Chondrocyte (in vitro differentiated cells): ENCODE results near the gene PIEZO2. TPM values are rescaled to one million over a fixed set of nuclear protein-coding genes. Genes with fewer than 3 reads are reported as not detected.
A peak's percentile ranks its signal among the peaks of the same experiment; 100 is the strongest.

ENCODE experiments used
- DNase-seq: peaks from one replicate; pipeline ENCODE4 v3.0.0; 2021; ENCODE audit warnings: mixed read lengths, low spot score
- H3K27ac Mint-ChIP-seq: one replicate; pipeline ENCODE4 v1.8.0; 2021; ENCODE audit warnings: mild to moderate bottlenecking, moderate library complexity, mixed read lengths; ENCODE audit not compliant: unreplicated experiment
- H3K27me3 Mint-ChIP-seq: 2 replicates; pipeline ENCODE4 v1.8.0; 2021; ENCODE audit warnings: low read depth, mixed read lengths
- H3K36me3 Mint-ChIP-seq: 2 replicates; pipeline ENCODE4 v1.8.0; 2021; ENCODE audit warnings: low read depth, mixed read lengths
- H3K4me1 Mint-ChIP-seq: 2 replicates; pipeline ENCODE4 v1.8.0; 2021; ENCODE audit warnings: low read depth, mild to moderate bottlenecking, mixed read lengths
- H3K4me3 Mint-ChIP-seq: one replicate; pipeline ENCODE4 v1.8.0; 2021; ENCODE audit warnings: mild to moderate bottlenecking, moderate library complexity, mixed read lengths; ENCODE audit not compliant: unreplicated experiment
- H3K9me3 Mint-ChIP-seq: 2 replicates; pipeline ENCODE4 v1.8.0; 2021; ENCODE audit warnings: low read depth, mixed read lengths
- total RNA-seq: library from RNA; stranded (reverse); gene quantifications from 3 replicates; pipeline ENCODE4 v1.2.1, GENCODE V29; 2021
- TF ChIP-seq, protein P1 (sequence below): fragments of 200-600 bp; sonication (generic); IDR thresholded peaks from 2 replicates; pipeline ENCODE4 v1.5.0; 2021; ENCODE audit warnings: antibody characterized with exemption, mild to moderate bottlenecking, moderate library complexity

PIEZO2 gene
- total RNA-seq, 1 donor from 2014 or later = 142 TPM

GRCh38 chr18:10727477-10727876 lies 421.9 kb downstream of the PIEZO2 start:
- DNase-seq = no peak
- H3K9me3 Mint-ChIP-seq = no peaks in the 10 kb centered on the region
- no peaks in the 10 kb centered on the region for H3K27me3 Mint-ChIP-seq
- peaks cover 5% of the 10 kb centered on the region for H3K4me1 Mint-ChIP-seq
- H3K4me3 Mint-ChIP-seq = no peak overlapping the region
- H3K36me3 Mint-ChIP-seq = peaks cover 37% of the 10 kb centered on the region
- TF ChIP-seq, protein P1, sequence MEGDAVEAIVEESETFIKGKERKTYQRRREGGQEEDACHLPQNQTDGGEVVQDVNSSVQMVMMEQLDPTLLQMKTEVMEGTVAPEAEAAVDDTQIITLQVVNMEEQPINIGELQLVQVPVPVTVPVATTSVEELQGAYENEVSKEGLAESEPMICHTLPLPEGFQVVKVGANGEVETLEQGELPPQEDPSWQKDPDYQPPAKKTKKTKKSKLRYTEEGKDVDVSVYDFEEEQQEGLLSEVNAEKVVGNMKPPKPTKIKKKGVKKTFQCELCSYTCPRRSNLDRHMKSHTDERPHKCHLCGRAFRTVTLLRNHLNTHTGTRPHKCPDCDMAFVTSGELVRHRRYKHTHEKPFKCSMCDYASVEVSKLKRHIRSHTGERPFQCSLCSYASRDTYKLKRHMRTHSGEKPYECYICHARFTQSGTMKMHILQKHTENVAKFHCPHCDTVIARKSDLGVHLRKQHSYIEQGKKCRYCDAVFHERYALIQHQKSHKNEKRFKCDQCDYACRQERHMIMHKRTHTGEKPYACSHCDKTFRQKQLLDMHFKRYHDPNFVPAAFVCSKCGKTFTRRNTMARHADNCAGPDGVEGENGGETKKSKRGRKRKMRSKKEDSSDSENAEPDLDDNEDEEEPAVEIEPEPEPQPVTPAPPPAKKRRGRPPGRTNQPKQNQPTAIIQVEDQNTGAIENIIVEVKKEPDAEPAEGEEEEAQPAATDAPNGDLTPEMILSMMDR = no peak
- peak overlapping the region; percentile 12 for H3K27ac Mint-ChIP-seq

GRCh38 chr18:10726198-10727068 lies 422.9 kb downstream of the PIEZO2 start:
- TF ChIP-seq, protein P1 = no peak
- no peak for DNase-seq
- Mint-ChIP-seq H3K4me3 (no peak overlapping the region), H3K36me3 (peaks cover 38% of the 10 kb centered on the region), H3K9me3 (no peaks in the 10 kb centered on the region), H3K27ac (no peak overlapping the region), H3K4me1 (peaks cover 5% of the 10 kb centered on the region), H3K27me3 (no peaks in the 10 kb centered on the region)

DNA sequence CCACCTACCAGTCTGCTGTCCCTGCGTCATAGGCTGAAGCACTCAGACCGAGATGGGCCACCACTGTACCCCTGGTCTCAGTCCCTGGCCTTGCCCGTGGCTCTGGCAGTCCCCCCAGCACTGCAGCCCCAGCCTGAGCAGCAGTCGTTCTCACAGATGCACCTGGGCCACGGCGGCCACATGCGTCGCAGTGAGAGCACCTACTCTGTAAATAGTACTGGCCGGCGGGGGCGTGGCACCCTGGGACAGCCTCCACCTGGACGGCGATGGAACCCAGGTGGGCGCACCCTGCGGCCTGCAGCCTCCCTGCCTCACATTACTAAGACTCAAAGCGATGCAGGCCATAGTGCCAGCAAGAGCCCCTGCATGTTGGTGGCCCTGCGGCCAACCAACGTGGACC lies 424.7 kb downstream of the PIEZO2 start:
- TF ChIP-seq, protein P1 = no peak
- Mint-ChIP-seq H3K27me3 (no peaks in the 10 kb centered on the region), H3K4me3 (no peak overlapping the region), H3K36me3 (peaks cover 31% of the 10 kb centered on the region), H3K4me1 (peaks cover 5% of the 10 kb centered on the region), H3K9me3 (no peaks in the 10 kb centered on the region), H3K27ac (no peak overlapping the region)
- DNase-seq = no peak

DNA sequence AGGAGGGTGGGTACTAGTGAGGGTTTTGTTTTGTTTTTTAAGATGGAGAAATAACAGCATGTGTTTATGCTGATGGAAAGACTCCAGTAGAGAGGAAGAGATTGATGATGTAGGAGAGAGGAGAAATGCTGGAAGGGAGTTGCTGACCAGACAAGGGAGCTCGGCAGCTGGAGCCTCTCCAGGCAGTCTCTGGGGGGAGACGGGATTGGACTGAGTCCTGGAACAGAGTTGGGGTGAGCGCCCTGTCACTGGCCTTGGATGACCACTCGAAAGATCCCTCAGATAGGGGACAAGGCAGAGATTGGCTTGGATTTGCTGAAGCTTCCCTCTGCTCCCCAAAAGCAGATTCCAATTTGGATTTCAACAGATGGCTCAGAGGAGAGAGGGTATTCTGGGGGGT lies 425.9 kb downstream of the PIEZO2 start:
- TF ChIP-seq, protein P1 = no peak
- Mint-ChIP-seq H3K27me3 (no peaks in the 10 kb centered on the region), H3K9me3 (no peaks in the 10 kb centered on the region), H3K36me3 (peaks cover 27% of the 10 kb centered on the region), H3K27ac (peak overlapping the region; percentile 3), H3K4me3 (no peak overlapping the region), H3K4me1 (peaks cover 5% of the 10 kb centered on the region)
- no peak for DNase-seq

DNA sequence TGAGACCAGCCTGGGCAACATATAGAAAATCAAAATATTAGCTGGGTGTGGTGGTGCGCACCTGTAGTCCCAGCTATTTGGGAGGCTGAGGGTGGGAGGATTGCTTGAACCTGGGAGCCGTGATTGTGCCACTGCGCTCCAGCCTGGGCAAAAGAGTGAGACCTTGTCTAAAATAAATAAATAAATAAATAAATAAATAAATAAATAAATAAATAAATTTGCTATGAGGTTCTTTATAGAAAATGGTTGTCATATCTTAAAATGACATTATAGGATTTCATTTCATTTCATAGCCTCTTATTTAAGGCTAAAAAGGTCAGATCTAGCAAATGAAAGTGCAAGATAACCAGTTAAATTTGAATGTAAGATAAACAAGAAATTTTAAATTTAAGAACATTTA lies 430.6 kb downstream of the PIEZO2 start:
- Mint-ChIP-seq H3K27me3 (no peaks in the 10 kb centered on the region), H3K4me3 (no peak overlapping the region), H3K36me3 (peaks cover 21% of the 10 kb centered on the region), H3K4me1 (no peaks in the 10 kb centered on the region), H3K9me3 (no peaks in the 10 kb centered on the region), H3K27ac (no peak overlapping the region)
- no peak for DNase-seq
- TF ChIP-seq, protein P1 = no peak
